ENCODE measurements around the gene TSHZ2. TPM values are rescaled to one million over a fixed set of nuclear protein-coding genes. Genes with fewer than 3 reads are reported as not detected.

The TSHZ2 gene
- total RNA-seq, 5 donors from 2014 or later (not counting 1 experiment from before 2014, with no cell fraction given), result 20.2 to 42.9 (median 25.8) TPM

DNA sequence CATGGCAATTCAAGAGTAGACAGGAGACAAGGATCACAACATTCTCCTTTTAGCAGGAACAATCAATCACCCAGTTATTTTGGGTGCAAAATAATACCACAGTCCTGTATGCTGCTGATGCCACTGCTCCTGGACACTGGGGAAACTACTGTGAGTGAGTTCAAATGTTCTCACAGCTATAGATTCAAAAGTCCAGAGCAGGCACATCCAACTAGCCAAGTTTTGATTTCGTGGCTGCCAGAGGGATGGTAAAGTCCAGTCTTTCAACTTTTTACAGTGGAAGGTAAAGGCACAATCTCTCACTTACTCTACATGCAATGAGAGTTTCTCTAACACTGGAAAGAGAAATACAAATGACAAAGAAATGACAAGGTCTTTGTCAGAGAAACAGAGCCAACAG lies 26.9 kb upstream of the TSHZ2 start:
- H3K36me3 ChIP-seq (ENCODE audit: control insufficient read depth in 2 of 2, extremely low read depth in 1 of 2, insufficient read depth in 1 of 2, low read length in 1 of 2), result no peaks in the 10 kb centered on the region
- H3K4me1 ChIP-seq (ENCODE audit: control insufficient read depth in 1 of 2, extremely low read depth in 1 of 2, insufficient read depth in 2 of 2, low read length in 2 of 2), result no peaks in the 10 kb centered on the region
- H3K4me3 ChIP-seq (ENCODE audit: control insufficient read depth in 1 of 2, extremely low read depth in 1 of 2, low read length in 1 of 2), result no peak overlapping the region
- Mint-ChIP-seq H3K4me1 (no peaks in the 10 kb centered on the region), H3K36me3 (no peaks in the 10 kb centered on the region), H3K27me3 (peaks cover 0 to 5% of the 10 kb centered on the region in 2 donors), H3K9me3 (peaks cover 0 to 8% (median 0%) of the 10 kb centered on the region in 3 donors), H3K27ac (no peak overlapping the region), H3K4me3 (no peak overlapping the region)
- no peaks in the 10 kb centered on the region for H3K27me3 ChIP-seq (replicated peaks in 1 of 2; ENCODE audit: control insufficient read depth in 2 of 2, extremely low read depth in 1 of 2, insufficient read depth in 2 of 2, low read length in 1 of 2)
- no peaks in the 10 kb centered on the region for H3K9me3 ChIP-seq
- ChIA-PET CTCF (no interaction called here), POLR2A (no interaction called here)
- no CpG with 5 or more reads among the region's 1 CpG for WGBS (ENCODE audit: insufficient coverage)
- no peak for DNase-seq
- H3K27ac ChIP-seq (ENCODE audit: low read length), result no peak overlapping the region
- ATAC-seq (replicated peaks in 1 of 4), result no peak

DNA sequence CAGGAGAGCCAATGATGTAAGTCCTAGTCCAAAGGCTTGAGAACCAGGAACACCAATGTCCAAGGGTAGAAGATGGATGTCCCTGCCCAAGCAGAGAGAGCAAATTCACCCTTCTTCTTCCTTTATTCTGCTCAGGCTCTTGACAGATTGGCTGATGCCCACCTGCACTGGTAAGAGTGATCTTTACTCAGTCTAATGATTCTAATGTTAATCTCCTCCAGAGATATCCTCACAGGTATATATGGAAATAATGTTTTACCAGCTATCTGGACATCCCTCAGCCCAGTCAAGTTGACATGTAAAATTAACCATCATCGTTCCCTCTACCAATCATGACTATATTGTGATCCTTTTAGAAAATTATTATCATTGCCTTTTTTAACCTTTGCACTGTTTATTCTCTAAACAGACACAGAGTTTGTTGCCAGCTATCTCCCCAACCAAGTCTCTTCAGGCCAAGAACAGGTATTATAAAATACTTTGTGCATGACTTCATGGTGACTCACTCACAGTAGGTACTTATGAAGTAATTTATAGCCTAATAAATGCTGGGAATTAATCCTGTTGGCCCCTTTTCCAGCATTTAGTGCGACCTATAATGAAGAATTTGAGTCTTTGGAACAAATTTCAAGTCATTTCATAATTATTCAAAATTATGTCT lies 26.2 kb upstream of the TSHZ2 start:
- no peak overlapping the region for H3K4me3 Mint-ChIP-seq
- H3K27me3 Mint-ChIP-seq, result peaks cover 0 to 6% of the 10 kb centered on the region in 2 donors
- H3K27ac Mint-ChIP-seq, result no peak overlapping the region
- H3K36me3 Mint-ChIP-seq, result no peaks in the 10 kb centered on the region
- no peak overlapping the region for H3K27ac ChIP-seq (ENCODE audit: low read length)
- no CpG with 5 or more reads among the region's 2 CpGs for WGBS (ENCODE audit: insufficient coverage)
- no peak for ATAC-seq (replicated peaks in 1 of 4)
- peaks cover 0 to 8% (median 0%) of the 10 kb centered on the region in 3 donors for H3K9me3 Mint-ChIP-seq
- H3K4me1 Mint-ChIP-seq, result no peaks in the 10 kb centered on the region
- no peaks in the 10 kb centered on the region for H3K27me3 ChIP-seq (replicated peaks in 1 of 2; ENCODE audit: control insufficient read depth in 2 of 2, extremely low read depth in 1 of 2, insufficient read depth in 2 of 2, low read length in 1 of 2)
- no peaks in the 10 kb centered on the region for H3K9me3 ChIP-seq
- CTCF ChIA-PET, result no interaction called here
- no peak overlapping the region for H3K4me3 ChIP-seq (ENCODE audit: control insufficient read depth in 1 of 2, extremely low read depth in 1 of 2, low read length in 1 of 2)
- no peak for DNase-seq
- no peaks in the 10 kb centered on the region for H3K4me1 ChIP-seq (ENCODE audit: control insufficient read depth in 1 of 2, extremely low read depth in 1 of 2, insufficient read depth in 2 of 2, low read length in 2 of 2)
- POLR2A ChIA-PET, result no interaction called here
- no peaks in the 10 kb centered on the region for H3K36me3 ChIP-seq (ENCODE audit: control insufficient read depth in 2 of 2, extremely low read depth in 1 of 2, insufficient read depth in 1 of 2, low read length in 1 of 2)

DNA sequence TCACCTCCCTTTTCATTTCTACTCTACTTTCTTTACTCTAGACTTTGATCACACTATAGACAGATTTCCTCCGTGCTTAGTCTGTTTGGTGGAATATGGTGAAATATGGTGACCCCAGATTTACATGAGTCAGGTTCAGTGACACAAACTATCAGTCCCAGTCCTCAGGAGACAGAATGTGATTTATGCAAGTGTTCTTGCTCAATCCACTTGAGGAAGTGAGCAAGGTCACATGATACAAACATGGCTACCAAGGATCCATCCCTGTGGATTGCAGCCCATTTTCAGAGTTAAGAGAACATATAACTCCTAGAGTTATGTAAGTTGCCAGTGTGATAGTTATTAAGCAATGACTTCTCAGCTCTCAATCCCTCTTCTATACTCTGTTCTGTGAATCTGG lies 23.7 kb upstream of the TSHZ2 start:
- H3K9me3 Mint-ChIP-seq, result no peaks in the 10 kb centered on the region
- H3K4me3 Mint-ChIP-seq, result no peak overlapping the region
- H3K27ac ChIP-seq (ENCODE audit: low read length), result no peak overlapping the region
- no peaks in the 10 kb centered on the region for H3K36me3 ChIP-seq (ENCODE audit: control insufficient read depth in 2 of 2, extremely low read depth in 1 of 2, insufficient read depth in 1 of 2, low read length in 1 of 2)
- WGBS (ENCODE audit: insufficient coverage), result no CpG with 5 or more reads among the region's 1 CpG
- H3K27ac Mint-ChIP-seq, result no peak overlapping the region
- POLR2A ChIA-PET, result no interaction called here
- CTCF ChIA-PET, result no interaction called here
- no peaks in the 10 kb centered on the region for H3K27me3 ChIP-seq (replicated peaks in 1 of 2; ENCODE audit: control insufficient read depth in 2 of 2, extremely low read depth in 1 of 2, insufficient read depth in 2 of 2, low read length in 1 of 2)
- no peaks in the 10 kb centered on the region for H3K4me1 Mint-ChIP-seq
- H3K4me3 ChIP-seq (ENCODE audit: control insufficient read depth in 1 of 2, extremely low read depth in 1 of 2, low read length in 1 of 2), result no peak overlapping the region
- no peaks in the 10 kb centered on the region for H3K4me1 ChIP-seq (ENCODE audit: control insufficient read depth in 1 of 2, extremely low read depth in 1 of 2, insufficient read depth in 2 of 2, low read length in 2 of 2)
- no peaks in the 10 kb centered on the region for H3K36me3 Mint-ChIP-seq
- no peaks in the 10 kb centered on the region for H3K9me3 ChIP-seq
- H3K27me3 Mint-ChIP-seq, result peaks cover 0 to 7% of the 10 kb centered on the region in 2 donors
- no peak for ATAC-seq (replicated peaks in 1 of 4)
- DNase-seq, result no peak

DNA sequence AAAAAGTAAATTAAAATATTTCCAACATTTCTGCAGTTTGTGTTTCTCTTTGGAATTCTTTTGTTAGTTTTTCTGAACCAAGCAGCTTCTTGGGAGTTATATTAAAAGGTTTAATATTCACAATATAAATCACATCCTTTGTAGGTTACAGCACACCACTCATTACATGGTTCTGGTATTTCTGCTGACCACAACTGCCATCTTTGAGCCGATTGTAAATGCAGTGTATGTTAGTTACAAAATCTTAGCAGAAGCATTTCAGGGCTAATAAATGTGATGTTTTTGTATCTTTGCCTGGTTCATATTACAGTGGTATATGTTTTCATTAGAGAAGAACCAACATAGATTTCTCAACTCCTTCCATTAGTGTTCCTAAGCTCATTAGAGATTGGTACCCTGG lies 19.1 kb upstream of the TSHZ2 start:
- ChIA-PET CTCF (no interaction called here), POLR2A (no interaction called here)
- H3K9me3 Mint-ChIP-seq, result no peaks in the 10 kb centered on the region
- no peaks in the 10 kb centered on the region for H3K4me1 Mint-ChIP-seq
- Histone ChIP-seq H3K4me1 (ENCODE audit: control insufficient read depth in 1 of 2, extremely low read depth in 1 of 2, insufficient read depth in 2 of 2, low read length in 2 of 2) (no peaks in the 10 kb centered on the region), H3K27me3 (replicated peaks in 1 of 2; ENCODE audit: control insufficient read depth in 2 of 2, extremely low read depth in 1 of 2, insufficient read depth in 2 of 2, low read length in 1 of 2) (no peaks in the 10 kb centered on the region), H3K27ac (ENCODE audit: low read length) (no peak overlapping the region), H3K9me3 (no peaks in the 10 kb centered on the region), H3K4me3 (ENCODE audit: control insufficient read depth in 1 of 2, extremely low read depth in 1 of 2, low read length in 1 of 2) (no peak overlapping the region), H3K36me3 (ENCODE audit: control insufficient read depth in 2 of 2, extremely low read depth in 1 of 2, insufficient read depth in 1 of 2, low read length in 1 of 2) (no peaks in the 10 kb centered on the region)
- H3K4me3 Mint-ChIP-seq, result no peak overlapping the region
- no CpG with 5 or more reads among the region's 1 CpG for WGBS (ENCODE audit: insufficient coverage)
- peaks cover 0 to 10% of the 10 kb centered on the region in 2 donors for H3K27me3 Mint-ChIP-seq
- no peaks in the 10 kb centered on the region for H3K36me3 Mint-ChIP-seq
- DNase-seq, result no peak
- ATAC-seq (replicated peaks in 1 of 4), result no peak
- no peak overlapping the region for H3K27ac Mint-ChIP-seq

DNA sequence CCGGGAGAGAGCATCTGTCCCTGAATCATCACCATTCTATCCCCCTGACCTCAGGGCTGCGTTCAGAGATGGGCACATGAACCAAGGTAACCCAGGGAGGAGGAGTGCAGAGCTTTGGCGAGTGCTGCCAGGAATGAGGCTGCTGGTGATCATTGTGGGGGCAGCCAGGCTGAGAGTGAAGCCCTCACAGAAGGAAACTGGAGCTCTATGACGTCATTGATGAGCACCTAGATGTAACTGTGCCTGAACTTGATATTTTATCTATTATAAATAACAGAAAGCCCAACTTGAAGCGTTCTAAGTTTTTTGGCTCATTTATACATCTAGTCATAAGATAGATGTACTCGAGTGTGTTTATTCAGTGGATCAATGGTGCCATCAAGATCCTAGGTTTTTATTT lies 17.3 kb upstream of the TSHZ2 start:
- CTCF ChIA-PET, result interaction anchor here in 1 of 2 donors (0.5 kb wide), 1 partner anchor 663 kb away, joined by 3 read pairs; no protein-coding TSS in a partner anchor
- Histone ChIP-seq H3K4me3 (ENCODE audit: control insufficient read depth in 1 of 2, extremely low read depth in 1 of 2, low read length in 1 of 2) (no peak overlapping the region), H3K36me3 (ENCODE audit: control insufficient read depth in 2 of 2, extremely low read depth in 1 of 2, insufficient read depth in 1 of 2, low read length in 1 of 2) (no peaks in the 10 kb centered on the region), H3K27me3 (replicated peaks in 1 of 2; ENCODE audit: control insufficient read depth in 2 of 2, extremely low read depth in 1 of 2, insufficient read depth in 2 of 2, low read length in 1 of 2) (no peaks in the 10 kb centered on the region), H3K27ac (ENCODE audit: low read length) (no peak overlapping the region), H3K4me1 (ENCODE audit: control insufficient read depth in 1 of 2, extremely low read depth in 1 of 2, insufficient read depth in 2 of 2, low read length in 2 of 2) (no peaks in the 10 kb centered on the region), H3K9me3 (no peaks in the 10 kb centered on the region)
- POLR2A ChIA-PET, result no interaction called here
- Mint-ChIP-seq H3K27ac (no peak overlapping the region), H3K4me1 (peaks cover 0 to 4% (median 4%) of the 10 kb centered on the region in 3 donors), H3K27me3 (peaks cover 0 to 10% of the 10 kb centered on the region in 2 donors), H3K36me3 (no peaks in the 10 kb centered on the region), H3K4me3 (no peak overlapping the region), H3K9me3 (no peaks in the 10 kb centered on the region)
- WGBS (ENCODE audit: insufficient coverage), result no CpG with 5 or more reads among the region's 6 CpGs
- DNase-seq, result no peak
- ATAC-seq (replicated peaks in 1 of 4), result no peak

DNA sequence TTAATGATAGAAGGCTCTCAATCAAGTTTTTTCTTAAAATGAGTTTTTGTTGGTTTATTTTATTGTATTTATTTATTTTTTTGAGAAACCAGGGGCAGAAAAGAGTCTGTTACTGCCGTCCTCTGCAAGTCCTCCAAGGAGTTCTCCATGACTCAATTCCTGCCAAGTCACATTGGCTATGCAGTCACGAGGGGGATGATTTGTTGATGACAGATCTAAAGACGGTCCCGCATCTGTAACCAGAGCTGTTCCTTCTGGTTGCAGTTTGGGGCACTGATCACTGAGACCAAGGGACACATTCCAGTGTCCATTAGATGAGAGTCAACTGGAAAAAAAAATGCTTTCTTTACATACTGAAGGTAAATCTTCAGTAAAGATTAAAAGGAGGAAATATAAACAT lies 13.9 kb upstream of the TSHZ2 start:
- Mint-ChIP-seq H3K36me3 (no peaks in the 10 kb centered on the region), H3K4me1 (peaks cover 0 to 4% (median 4%) of the 10 kb centered on the region in 3 donors), H3K4me3 (no peak overlapping the region), H3K27ac (no peak overlapping the region), H3K9me3 (no peaks in the 10 kb centered on the region), H3K27me3 (peaks cover 3% of the 10 kb centered on the region in 2 donors)
- H3K4me1 ChIP-seq (ENCODE audit: control insufficient read depth in 1 of 2, extremely low read depth in 1 of 2, insufficient read depth in 2 of 2, low read length in 2 of 2), result no peaks in the 10 kb centered on the region
- no peak for ATAC-seq (replicated peaks in 1 of 4)
- no peak for DNase-seq
- WGBS (ENCODE audit: insufficient coverage), result 70% methylated on average over 4 of the region's 4 CpGs
- ChIA-PET CTCF (interaction anchor here in 1 of 2 donors (1.2 kb wide), 1 partner anchor 647 kb away, joined by 3 read pairs; no protein-coding TSS in a partner anchor), POLR2A (no interaction called here)
- peaks cover 0 to 2% of the 10 kb centered on the region in 2 experiments for H3K27me3 ChIP-seq (replicated peaks in 1 of 2; ENCODE audit: control insufficient read depth in 2 of 2, extremely low read depth in 1 of 2, insufficient read depth in 2 of 2, low read length in 1 of 2)
- no peaks in the 10 kb centered on the region for H3K36me3 ChIP-seq (ENCODE audit: control insufficient read depth in 2 of 2, extremely low read depth in 1 of 2, insufficient read depth in 1 of 2, low read length in 1 of 2)
- no peak overlapping the region for H3K4me3 ChIP-seq (ENCODE audit: control insufficient read depth in 1 of 2, extremely low read depth in 1 of 2, low read length in 1 of 2)
- H3K9me3 ChIP-seq, result no peaks in the 10 kb centered on the region
- H3K27ac ChIP-seq (ENCODE audit: low read length), result no peak overlapping the region

Data from T-cell (primary cell).